GM19099 (cell line): ENCODE measurements around the gene LSM2.
A peak's percentile ranks its signal among the peaks of the same experiment; 100 is the strongest.

ENCODE experiments used
- POLR2A ChIP-seq: IDR thresholded peaks from 3 replicates; pipeline ENCODE4 v1.6.1; 2011; ENCODE audit warnings: low read depth; ENCODE audit not compliant: insufficient read length; ENCODE audit errors: extremely low read depth

LSM2 gene

GRCh38 chr6:31799781-31800180 lies 7.0 kb downstream of the LSM2 start:
- TF ChIP-seq POLR2A: no peak

- no peak for TF ChIP-seq POLR2A
Measured at GRCh38 chr6:31797588-31797987, 9.2 kb downstream of the LSM2 start.

GRCh38 chr6:31796993-31797385 lies 9.8 kb downstream of the LSM2 start:
- no peak for TF ChIP-seq POLR2A

GRCh38 chr6:31795616-31796298 lies 11.0 kb downstream of the LSM2 start, which contains the start of gene VARS1:
Gene VARS1, minus strand, starts transcription at chr6:31795752. Its CDS starts 535 bp downstream, at chr6:31795217.
- peak; percentile 67 for TF ChIP-seq POLR2A

- no peak for TF ChIP-seq POLR2A
Measured at GRCh38 chr6:31794866-31795615, 11.7 kb downstream of the LSM2 start.

- TF ChIP-seq POLR2A: no peak
Measured at GRCh38 chr6:31794294-31794865, 12.4 kb downstream of the LSM2 start.

GRCh38 chr6:31792761-31793171 lies 14.0 kb downstream of the LSM2 start:
- TF ChIP-seq POLR2A: no peak

GRCh38 chr6:31792090-31792374 lies 14.7 kb downstream of the LSM2 start:
- no peak for TF ChIP-seq POLR2A

GRCh38 chr6:31791324-31792089 lies 15.3 kb downstream of the LSM2 start:
- no peak for TF ChIP-seq POLR2A

- TF ChIP-seq POLR2A: no peak
Measured at GRCh38 chr6:31785475-31785874, 21.3 kb downstream of the LSM2 start.

- TF ChIP-seq POLR2A: no peak
Measured at GRCh38 chr6:31784098-31784925, 22.5 kb downstream of the LSM2 start.

GRCh38 chr6:31782126-31782855 lies 24.5 kb downstream of the LSM2 start:
- no peak for TF ChIP-seq POLR2A

GRCh38 chr6:31781244-31782125 lies 25.3 kb downstream of the LSM2 start:
- TF ChIP-seq POLR2A: no peak
